CD14-positive monocyte (primary cell): Measurements from ENCODE around the gene SLC6A1. TPM values are rescaled to one million over a fixed set of nuclear protein-coding genes. Genes with fewer than 3 reads are reported as not detected.

Source experiments
- DNase-seq, 3 donors: peaks; one replicate each; pipeline ENCODE4 v3.0.0-alpha.2; 2011 to 2022
- H2AFZ ChIP-seq: 2 replicates; pipeline ENCODE4 v1.6.0; 2012; ENCODE audit warnings: mild to moderate bottlenecking, low read depth, low read length, inconsistent platforms; ENCODE audit not compliant: insufficient read depth, poor library complexity, severe bottlenecking
- H3K27ac ChIP-seq, 2 donors: 1 replicate in 1 of 2; 2 replicates in 1 of 2; pipeline ENCODE4 v1.5.1; 2012 to 2013; ENCODE audit warnings: low read length in 2 of 2, control low read depth in 1 of 2, inconsistent platforms in 1 of 2, low read depth in 1 of 2, mild to moderate bottlenecking in 1 of 2
- H3K27me3 ChIP-seq, 2 donors: one replicate each; pipeline versions ENCODE4 v1.6.0 to v1.6.1; 2011 to 2013; ENCODE audit warnings: low read length in 2 of 2; ENCODE audit not compliant: control insufficient read depth in 2 of 2, insufficient read depth in 2 of 2
- H3K36me3 ChIP-seq, 2 donors: replicated peaks in 1 of 2; 1 replicate in 1 of 2; 2 replicates in 1 of 2; pipeline versions ENCODE4 v1.5.1 to v1.6.1; 2012 to 2013; ENCODE audit warnings: low read length in 2 of 2, control low read depth in 1 of 2, inconsistent platforms in 1 of 2, mild to moderate bottlenecking in 1 of 2; ENCODE audit not compliant: insufficient read depth in 2 of 2, control insufficient read depth in 1 of 2
- H3K4me1 ChIP-seq, 2 donors: 1 replicate in 1 of 2; 2 replicates in 1 of 2; pipeline versions ENCODE4 v1.5.1 to v1.6.1; 2012 to 2013; ENCODE audit warnings: low read length in 2 of 2, control low read depth in 1 of 2, inconsistent platforms in 1 of 2, mild to moderate bottlenecking in 1 of 2, moderate library complexity in 1 of 2; ENCODE audit not compliant: insufficient read depth in 2 of 2, control insufficient read depth in 1 of 2
- H3K4me2 ChIP-seq: replicated peaks from 2 replicates; pipeline ENCODE3; 2012; ENCODE audit warnings: low read length, moderate library complexity, mild to moderate bottlenecking; ENCODE audit not compliant: poor library complexity, severe bottlenecking; ENCODE audit errors: extremely low read depth
- H3K4me3 ChIP-seq, 3 experiments: fragments of 200-600 bp in 1 of 3; sonication (generic) in 1 of 3; replicated peaks in 1 of 3; 1 replicate in 2 of 3; 2 replicates in 1 of 3; pipeline ENCODE4 v1.5.1; 2011 to 2013; ENCODE audit warnings: low read length in 3 of 3, mild to moderate bottlenecking in 3 of 3, control low read depth in 2 of 3, low read depth in 2 of 3, inconsistent platforms in 1 of 3, moderate library complexity in 1 of 3
- H3K79me2 ChIP-seq: 2 replicates; pipeline ENCODE4 v1.6.0; 2012; ENCODE audit warnings: mild to moderate bottlenecking, control low read depth, inconsistent platforms, low read length, moderate library complexity; ENCODE audit not compliant: insufficient read depth
- H3K9ac ChIP-seq: 2 replicates; pipeline ENCODE4 v1.6.0; 2017; ENCODE audit warnings: low read length, mild to moderate bottlenecking; ENCODE audit not compliant: insufficient read depth, poor library complexity, severe bottlenecking
- H3K9me3 ChIP-seq, 2 donors: replicated peaks in 1 of 2; 1 replicate in 1 of 2; 2 replicates in 1 of 2; pipeline versions ENCODE4 v1.5.1 to v1.6.1; 2012 to 2013; ENCODE audit warnings: low read length in 2 of 2, control low read depth in 1 of 2; ENCODE audit not compliant: control insufficient read depth in 1 of 2, insufficient read depth in 1 of 2
- H4K20me1 ChIP-seq: 2 replicates; pipeline ENCODE4 v1.6.0; 2012; ENCODE audit warnings: mild to moderate bottlenecking, low read length, control low read depth, moderate library complexity; ENCODE audit not compliant: insufficient read depth
- H3K27ac Mint-ChIP-seq, 7 donors: one replicate each; pipeline ENCODE4 v1.8.0; 2020; ENCODE audit warnings: mild to moderate bottlenecking in 7 of 7, mixed read lengths in 7 of 7, moderate library complexity in 6 of 7, inconsistent platforms in 2 of 7
- H3K27me3 Mint-ChIP-seq, 3 donors: one replicate each; pipeline ENCODE4 v1.8.0; 2021 to 2022; ENCODE audit warnings: low read depth in 3 of 3, mild to moderate bottlenecking in 3 of 3, mixed read lengths in 3 of 3, moderate library complexity in 3 of 3, inconsistent platforms in 1 of 3
- H3K36me3 Mint-ChIP-seq, 2 donors: one replicate each; pipeline ENCODE4 v1.8.0; 2020; ENCODE audit warnings: mixed read lengths in 2 of 2, inconsistent platforms in 1 of 2, mild to moderate bottlenecking in 1 of 2
- H3K4me1 Mint-ChIP-seq: one replicate; pipeline ENCODE4 v1.8.0; 2020; ENCODE audit warnings: mild to moderate bottlenecking, mixed read lengths
- H3K4me3 Mint-ChIP-seq, 2 donors: one replicate each; pipeline ENCODE4 v1.8.0; 2020; ENCODE audit warnings: mild to moderate bottlenecking in 2 of 2, mixed read lengths in 2 of 2, moderate library complexity in 1 of 2
- H3K9me3 Mint-ChIP-seq, 7 donors: one replicate each; pipeline ENCODE4 v1.8.0; 2020 to 2022; ENCODE audit warnings: mixed read lengths in 7 of 7, mild to moderate bottlenecking in 6 of 7, moderate library complexity in 6 of 7, inconsistent platforms in 2 of 7
- CTCF ChIP-seq: fragments of 200-600 bp; IDR thresholded peaks from one replicate; pipeline ENCODE4 v1.8.0; 2022; ENCODE audit warnings: antibody characterized with exemption, mild to moderate bottlenecking
- WGBS: methylation state at CpG from one replicate; pipeline ENCODE4 v1.1.5; 2013; ENCODE audit warnings: missing lambda C conversion rate; ENCODE audit not compliant: insufficient coverage; 5-methylcytosine and 5-hydroxymethylcytosine counted together
- intact Hi-C, 2 donors: fragments of 100-400 bp; cut with micrococcal nuclease; formaldehyde crosslinking; loops; one replicate each; pipeline versions ENCODE4 v1.15.0 to v1.15.1; 2023
- polyA plus RNA-seq, 3 donors: library from polyadenylated mRNA; depleted of rRNA in 1 of 3; unstranded in 2 of 3; stranded (reverse) in 1 of 3; fragments of 300-500 nt in 2 of 3; fragments of >200 nt in 1 of 3; fragmentation: Illumina TruSeq in 2 of 3; gene quantifications; 1 replicate in 2 of 3; 2 replicates in 1 of 3; pipeline ENCODE4 v1.2.3, GENCODE V29; 2012 to 2021

Gene SLC6A1
- polyA plus RNA-seq, 3 donors, result not detected

- Histone ChIP-seq H3K4me2 (no peak overlapping the region), H3K4me1 (no peaks in the 10 kb centered on the region), H3K9ac (no peak overlapping the region), H3K79me2 (no peaks in the 10 kb centered on the region), H4K20me1 (no peaks in the 10 kb centered on the region), H3K9me3 (peaks cover 0 to 2% of the 10 kb centered on the region in 2 donors), H3K4me3 (no peak overlapping the region), H3K27me3 (peaks cover 20 to 43% of the 10 kb centered on the region in 2 donors), H2AFZ (no peak overlapping the region), H3K36me3 (no peaks in the 10 kb centered on the region), H3K27ac (no peak overlapping the region)
- DNase-seq, result no peak
- peaks cover 0 to 4% of the 10 kb centered on the region in 2 donors for H3K36me3 Mint-ChIP-seq
- no peak overlapping the region for H3K4me3 Mint-ChIP-seq
- peaks cover 53 to 59% (median 54%) of the 10 kb centered on the region in 3 donors for H3K27me3 Mint-ChIP-seq
- H3K4me1 Mint-ChIP-seq, result peaks cover 3% of the 10 kb centered on the region
- no peak overlapping the region for H3K27ac Mint-ChIP-seq
- intact Hi-C loops, result no loop called here
- 60% methylated on average over 1 of the region's 5 CpGs for WGBS
- peaks cover 0 to 4% (median 2%) of the 10 kb centered on the region in 7 donors for H3K9me3 Mint-ChIP-seq
- no peak for TF ChIP-seq CTCF
Measured at GRCh38 chr3:10996345-10997013, 3.9 kb downstream of the SLC6A1 start.

- H3K27ac Mint-ChIP-seq, result no peak overlapping the region
- H3K36me3 ChIP-seq, result no peaks in the 10 kb centered on the region
- WGBS, result 89% methylated on average over 2 of the region's 5 CpGs
- no peaks in the 10 kb centered on the region for H3K36me3 Mint-ChIP-seq
- peaks cover 13 to 36% of the 10 kb centered on the region in 2 donors for H3K27me3 ChIP-seq
- H3K4me3 ChIP-seq, result no peak overlapping the region
- H4K20me1 ChIP-seq, result no peaks in the 10 kb centered on the region
- TF ChIP-seq CTCF, result no peak
- H3K27ac ChIP-seq, result no peak overlapping the region
- no peaks in the 10 kb centered on the region for H3K9me3 ChIP-seq
- H3K9me3 Mint-ChIP-seq, result peaks cover 0 to 2% (median 0%) of the 10 kb centered on the region in 7 donors
- no peak overlapping the region for H2AFZ ChIP-seq
- H3K4me1 ChIP-seq, result no peaks in the 10 kb centered on the region
- H3K4me1 Mint-ChIP-seq, result no peaks in the 10 kb centered on the region
- peaks cover 46 to 52% (median 49%) of the 10 kb centered on the region in 3 donors for H3K27me3 Mint-ChIP-seq
- no peak overlapping the region for H3K4me2 ChIP-seq
- no peak overlapping the region for H3K9ac ChIP-seq
- H3K4me3 Mint-ChIP-seq, result no peak overlapping the region
- no peak for DNase-seq
- no peaks in the 10 kb centered on the region for H3K79me2 ChIP-seq
- intact Hi-C loops, result no loop called here
Measured at GRCh38 chr3:10997196-10997595, 4.6 kb downstream of the SLC6A1 start.
